Ureter (tissue), 1 donor: Measurements from ENCODE around the gene PCNP. TPM values are rescaled to one million over a fixed set of nuclear protein-coding genes. Genes with fewer than 3 reads are reported as not detected.
"Not testable (repeated sequence)": the region's sequence is repeated elsewhere in the genome, so short reads cannot be mapped to it uniquely, and the experiment has no call there.

Source experiments
- DNase-seq: peaks from one replicate; pipeline ENCODE4 v3.0.0-alpha.2; 2020; ENCODE audit warnings: low spot score
- total RNA-seq: library from RNA; stranded (reverse); gene quantifications from one replicate; pipeline ENCODE4 v1.2.4, GENCODE V29; 2023
- donor health status: DM: yes; HTN: yes; CAD: no.

PCNP gene
- total RNA-seq, 1 donor from 2014 or later, result 207 TPM

- no peak for DNase-seq
These were observed 59.2 kb downstream of the PCNP start for GRCh38 chr3:101633186-101633585.

- no peak for DNase-seq
These were observed 60.7 kb downstream of the PCNP start for GRCh38 chr3:101634591-101635196.

- DNase-seq, result no peak
These were observed 61.4 kb downstream of the PCNP start for GRCh38 chr3:101635345-101635744.

- DNase-seq, result peak; percentile 67
These were observed 62.2 kb downstream of the PCNP start for GRCh38 chr3:101635954-101636798.

GRCh38 chr3:101637451-101637850, 63.5 kb downstream of the PCNP start:
- DNase-seq, result no peak

GRCh38 chr3:101638261-101638745, 64.3 kb downstream of the PCNP start:
- no peak for DNase-seq

GRCh38 chr3:101639280-101639963, 65.4 kb downstream of the PCNP start:
- no peak for DNase-seq

- DNase-seq, result no peak
These were observed 66.3 kb downstream of the PCNP start for GRCh38 chr3:101640256-101640655.

- DNase-seq, result not testable (repeated sequence)
These were observed 67.6 kb downstream of the PCNP start for GRCh38 chr3:101641397-101642115.

GRCh38 chr3:101642441-101642840, 68.5 kb downstream of the PCNP start:
- no peak for DNase-seq

GRCh38 chr3:101643009-101643844, 69.2 kb downstream of the PCNP start:
- no peak for DNase-seq

Other genes with a start within 250 kb of the PCNP start
- gene SENP7, start 61.0 kb upstream of the PCNP start, total RNA-seq, result 39.0 TPM
- gene TRMT10C, start 12.3 kb upstream of the PCNP start, total RNA-seq, result 28.8 TPM
- 19.1 TPM for gene ZBTB11, start 103.0 kb downstream of the PCNP start, total RNA-seq
- 1,195 TPM for gene RPL24, start 112.5 kb downstream of the PCNP start, total RNA-seq
- 9.1 TPM for gene CEP97, start 150.4 kb downstream of the PCNP start, total RNA-seq
- 14.5 TPM for gene NXPE3, start 205.0 kb downstream of the PCNP start, total RNA-seq